GM18520 (cell line): ENCODE measurements around the gene MMP15.

Source experiments
- ATAC-seq: cut with Tn5 transposase; IDR thresholded peaks from one replicate; pipeline ENCODE4 v1.9.1; 2021; ENCODE audit not compliant: unreplicated experiment

Gene MMP15

DNA sequence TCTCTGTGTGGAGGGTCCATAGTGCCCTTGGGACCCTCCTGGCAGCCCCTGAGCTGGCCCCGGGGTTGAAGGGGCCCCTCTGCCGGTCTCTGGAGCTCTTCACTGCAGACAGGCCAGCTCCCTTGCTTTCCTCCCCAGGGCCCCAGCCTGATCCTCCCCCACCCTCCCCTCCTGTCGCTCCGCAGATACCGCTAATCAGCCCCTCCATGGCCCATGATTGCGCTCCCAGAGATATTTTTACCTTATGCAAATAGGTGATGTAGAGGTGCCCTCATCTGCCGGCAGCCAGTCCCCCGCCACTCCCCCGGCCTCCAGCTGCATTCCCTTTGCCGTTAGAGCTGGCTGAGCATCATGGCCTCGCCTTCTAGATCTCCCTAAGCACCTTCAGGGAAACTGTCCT is 9.2 kb downstream of the MMP15 start:
- ATAC-seq: no peak

DNA sequence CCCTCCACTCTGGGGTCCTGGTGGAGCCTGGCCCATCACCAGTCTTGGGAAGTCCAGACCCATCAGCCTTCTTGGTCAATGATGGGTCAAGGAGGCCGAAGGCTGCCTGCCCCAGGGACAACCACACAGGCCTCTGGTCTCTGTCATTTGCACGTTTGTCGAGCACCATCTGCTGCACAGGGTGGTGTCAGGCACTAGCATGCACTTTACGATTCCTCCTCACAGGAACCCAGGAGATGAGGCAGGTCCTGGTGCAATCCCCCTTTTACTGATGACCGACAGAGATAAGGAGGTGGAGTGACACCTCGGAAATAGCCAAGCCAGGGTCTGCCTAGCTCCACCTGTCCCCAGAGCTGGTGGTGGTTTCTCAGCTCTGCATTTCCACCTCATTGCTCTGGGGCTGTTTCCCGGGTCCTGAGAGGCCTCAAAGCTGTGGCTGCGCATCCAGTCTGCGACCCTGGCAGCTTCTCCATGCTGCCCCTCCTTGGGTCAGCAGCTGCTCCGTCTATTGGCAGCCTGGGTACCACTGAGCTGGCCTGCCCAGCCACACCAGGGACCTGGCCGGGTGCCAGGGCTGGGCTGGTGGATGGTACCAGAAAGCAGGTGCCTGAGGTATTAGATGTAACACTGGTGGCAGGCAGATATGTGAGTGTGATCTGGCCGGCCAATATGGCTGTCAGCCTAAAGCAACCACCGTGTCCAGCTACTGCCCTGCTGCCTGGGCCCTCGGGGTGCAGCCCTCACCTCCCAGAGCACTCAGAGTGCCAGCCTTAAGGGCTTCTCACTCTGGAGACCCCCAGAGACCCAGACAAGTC is 10.0 kb downstream of the MMP15 start:
- ATAC-seq: no peak

DNA sequence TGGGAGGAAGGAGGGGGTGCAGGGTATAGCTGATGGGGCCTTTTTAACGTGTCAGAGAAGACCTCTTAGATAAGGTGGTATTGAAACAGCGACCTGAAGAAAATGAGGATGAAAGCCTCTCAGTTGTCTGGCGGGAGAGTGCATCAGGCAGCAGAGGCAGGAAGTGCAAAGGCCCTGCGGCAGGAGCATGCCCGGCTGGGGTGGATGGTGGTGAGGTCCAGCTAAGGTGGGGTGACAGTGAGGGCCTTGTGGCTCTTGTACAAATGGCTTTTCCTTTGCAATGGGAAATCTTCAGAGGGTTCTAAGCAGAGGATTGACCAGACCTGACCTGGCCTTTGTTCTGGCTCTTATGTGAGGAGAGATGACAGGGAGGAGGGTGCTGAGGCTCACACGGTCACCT is 11.4 kb downstream of the MMP15 start:
- no peak for ATAC-seq

DNA sequence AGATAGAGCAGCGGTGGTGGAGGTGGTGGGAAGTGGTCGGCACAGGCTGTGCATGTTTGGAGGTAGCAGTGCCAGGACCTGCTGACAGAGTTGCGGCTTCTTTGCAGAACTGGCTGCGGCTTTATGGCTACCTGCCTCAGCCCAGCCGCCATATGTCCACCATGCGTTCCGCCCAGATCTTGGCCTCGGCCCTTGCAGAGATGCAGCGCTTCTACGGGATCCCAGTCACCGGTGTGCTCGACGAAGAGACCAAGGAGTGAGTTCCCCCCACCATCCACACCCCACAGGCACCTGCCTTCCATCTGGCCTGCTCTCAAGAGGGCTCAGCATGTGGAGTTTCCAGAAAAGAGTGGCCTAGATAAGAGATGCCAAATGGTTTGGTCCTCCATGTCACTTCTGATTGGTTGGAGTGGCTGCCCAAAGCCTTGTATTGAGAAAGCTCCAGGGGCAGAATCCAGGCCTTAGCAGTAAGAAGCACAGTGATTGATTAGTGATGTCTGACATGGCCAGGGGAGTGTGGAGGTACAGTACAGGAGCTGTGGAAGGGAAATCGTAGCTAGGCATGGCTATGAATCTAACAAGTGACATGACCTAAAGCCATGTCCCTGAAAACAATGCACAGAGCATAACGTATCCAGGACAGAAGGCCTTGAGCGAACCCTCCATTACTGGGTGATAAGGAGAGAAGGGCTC is 12.0 kb downstream of the MMP15 start:
- no peak for ATAC-seq

DNA sequence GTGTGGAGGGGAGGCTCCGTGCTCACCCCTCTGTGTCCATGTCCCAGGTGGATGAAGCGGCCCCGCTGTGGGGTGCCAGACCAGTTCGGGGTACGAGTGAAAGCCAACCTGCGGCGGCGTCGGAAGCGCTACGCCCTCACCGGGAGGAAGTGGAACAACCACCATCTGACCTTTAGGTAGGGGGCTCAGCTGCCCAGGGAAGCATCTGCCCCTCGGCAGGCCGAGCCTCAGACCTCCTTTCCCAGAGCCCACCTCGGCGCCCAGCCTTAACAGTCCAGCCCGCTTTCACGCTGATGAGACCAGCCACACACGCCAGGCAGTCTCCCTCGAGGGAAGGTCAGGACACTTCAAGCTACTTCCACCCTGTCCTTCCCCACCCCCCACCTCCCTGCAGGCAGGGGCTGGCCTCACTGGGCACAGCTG is 12.7 kb downstream of the MMP15 start:
- no peak for ATAC-seq

DNA sequence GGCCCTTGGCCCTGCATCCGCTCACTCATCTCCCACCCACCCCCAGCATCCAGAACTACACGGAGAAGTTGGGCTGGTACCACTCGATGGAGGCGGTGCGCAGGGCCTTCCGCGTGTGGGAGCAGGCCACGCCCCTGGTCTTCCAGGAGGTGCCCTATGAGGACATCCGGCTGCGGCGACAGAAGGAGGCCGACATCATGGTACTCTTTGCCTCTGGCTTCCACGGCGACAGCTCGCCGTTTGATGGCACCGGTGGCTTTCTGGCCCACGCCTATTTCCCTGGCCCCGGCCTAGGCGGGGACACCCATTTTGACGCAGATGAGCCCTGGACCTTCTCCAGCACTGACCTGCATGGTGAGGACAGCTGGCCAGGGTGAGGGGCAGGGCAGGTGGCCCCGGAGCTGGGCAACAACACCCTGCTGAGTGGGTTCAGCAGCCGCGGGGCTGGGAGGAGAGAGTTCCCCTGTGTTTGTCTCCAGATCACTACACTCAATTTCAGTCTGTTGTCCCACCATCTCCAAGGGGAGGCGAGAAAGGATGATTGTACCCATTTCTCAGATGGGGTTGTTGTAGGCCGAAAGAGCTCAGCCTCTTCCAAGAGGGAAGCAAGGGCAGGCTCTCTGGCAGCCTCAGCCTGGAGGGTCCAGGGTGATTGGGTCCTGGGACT is 14.4 kb downstream of the MMP15 start:
- ATAC-seq: no peak

DNA sequence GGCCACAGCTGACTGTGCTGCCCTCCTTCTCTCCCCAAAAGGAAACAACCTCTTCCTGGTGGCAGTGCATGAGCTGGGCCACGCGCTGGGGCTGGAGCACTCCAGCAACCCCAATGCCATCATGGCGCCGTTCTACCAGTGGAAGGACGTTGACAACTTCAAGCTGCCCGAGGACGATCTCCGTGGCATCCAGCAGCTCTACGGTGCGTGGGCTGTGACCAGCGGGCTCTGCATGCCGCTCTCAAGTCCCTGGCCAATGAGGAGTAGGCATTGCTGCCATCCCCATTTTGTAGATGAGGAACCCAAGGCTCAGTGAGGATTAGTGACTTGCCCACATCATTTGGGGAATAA is 14.9 kb downstream of the MMP15 start:
- no peak for ATAC-seq

DNA sequence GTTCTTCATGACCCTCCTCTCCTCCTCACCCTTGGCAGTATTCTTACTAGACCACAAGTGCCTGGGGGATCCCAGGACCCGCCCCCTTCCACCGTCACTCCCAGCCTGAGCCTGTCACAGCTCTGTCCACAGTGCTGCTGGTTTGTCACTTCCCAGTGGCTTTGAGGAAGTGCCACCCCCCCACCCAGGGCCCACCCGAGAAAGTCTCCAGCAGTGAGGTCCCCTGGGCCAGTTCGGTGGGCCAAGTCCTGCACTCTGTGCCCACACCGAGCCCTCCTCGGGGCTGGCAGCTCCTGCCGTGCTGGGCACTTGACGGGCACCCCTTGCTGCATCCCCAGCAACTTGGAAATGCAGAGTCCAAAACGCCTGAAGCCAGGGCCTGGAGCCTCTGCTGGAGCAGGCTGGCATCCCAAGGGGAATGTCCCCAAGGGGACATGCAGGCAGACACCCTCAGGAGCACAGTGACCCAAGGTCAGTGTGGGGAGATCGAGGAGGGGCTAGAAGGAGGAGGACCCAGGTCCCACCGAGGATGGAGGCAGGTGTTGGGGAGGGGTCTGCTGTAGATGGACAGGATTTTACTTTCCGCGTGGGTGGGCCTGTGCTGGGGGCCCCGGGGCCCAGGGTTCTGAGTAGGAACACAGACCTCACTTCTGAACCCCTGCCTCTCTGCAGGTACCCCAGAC is 15.5 kb downstream of the MMP15 start:
- ATAC-seq: no peak

DNA sequence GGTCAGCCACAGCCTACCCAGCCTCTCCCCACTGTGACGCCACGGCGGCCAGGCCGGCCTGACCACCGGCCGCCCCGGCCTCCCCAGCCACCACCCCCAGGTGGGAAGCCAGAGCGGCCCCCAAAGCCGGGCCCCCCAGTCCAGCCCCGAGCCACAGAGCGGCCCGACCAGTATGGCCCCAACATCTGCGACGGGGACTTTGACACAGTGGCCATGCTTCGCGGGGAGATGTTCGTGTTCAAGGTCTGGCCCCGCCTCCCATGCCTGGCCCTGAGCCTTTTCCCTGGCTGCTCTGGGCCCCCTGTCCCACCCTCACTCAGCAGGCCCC is 16.0 kb downstream of the MMP15 start:
- no peak for ATAC-seq

DNA sequence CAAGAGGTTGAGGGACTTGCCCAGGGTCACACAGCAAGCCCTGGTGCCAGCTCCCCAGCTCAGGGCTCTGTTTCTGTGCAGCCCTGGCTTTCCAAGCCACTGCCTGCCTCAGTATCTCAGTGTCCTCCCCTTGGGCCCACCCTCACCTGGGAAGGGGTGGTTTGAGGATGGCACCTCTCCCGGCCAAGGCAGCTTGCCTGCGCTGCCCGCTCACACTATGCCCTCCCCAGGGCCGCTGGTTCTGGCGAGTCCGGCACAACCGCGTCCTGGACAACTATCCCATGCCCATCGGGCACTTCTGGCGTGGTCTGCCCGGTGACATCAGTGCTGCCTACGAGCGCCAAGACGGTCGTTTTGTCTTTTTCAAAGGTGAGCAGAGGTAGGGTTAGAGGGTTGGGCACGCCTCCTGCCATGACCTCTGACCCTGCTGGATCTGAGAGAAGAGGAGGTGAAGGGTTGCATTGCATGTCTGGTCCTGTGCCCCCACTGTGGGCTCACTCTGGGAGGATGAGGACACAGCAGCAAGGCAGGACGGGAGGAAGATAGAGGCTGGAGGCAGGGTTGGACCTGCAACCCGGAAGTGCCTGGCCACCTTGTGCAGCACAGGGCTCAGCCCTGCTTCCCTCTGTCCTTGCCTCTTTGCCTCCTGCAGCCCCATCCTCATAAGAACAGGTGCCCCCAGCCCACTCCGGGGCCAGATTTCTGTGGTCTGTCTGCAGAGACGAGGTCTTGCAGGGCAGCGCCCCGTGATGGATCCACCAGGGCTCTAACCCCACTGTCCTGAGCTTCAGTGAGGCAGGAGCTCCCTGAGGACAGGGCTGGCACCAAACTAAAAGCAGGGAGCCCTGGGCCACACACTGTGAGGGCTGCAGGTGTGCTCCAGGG is 16.7 kb downstream of the MMP15 start:
- ATAC-seq: no peak

DNA sequence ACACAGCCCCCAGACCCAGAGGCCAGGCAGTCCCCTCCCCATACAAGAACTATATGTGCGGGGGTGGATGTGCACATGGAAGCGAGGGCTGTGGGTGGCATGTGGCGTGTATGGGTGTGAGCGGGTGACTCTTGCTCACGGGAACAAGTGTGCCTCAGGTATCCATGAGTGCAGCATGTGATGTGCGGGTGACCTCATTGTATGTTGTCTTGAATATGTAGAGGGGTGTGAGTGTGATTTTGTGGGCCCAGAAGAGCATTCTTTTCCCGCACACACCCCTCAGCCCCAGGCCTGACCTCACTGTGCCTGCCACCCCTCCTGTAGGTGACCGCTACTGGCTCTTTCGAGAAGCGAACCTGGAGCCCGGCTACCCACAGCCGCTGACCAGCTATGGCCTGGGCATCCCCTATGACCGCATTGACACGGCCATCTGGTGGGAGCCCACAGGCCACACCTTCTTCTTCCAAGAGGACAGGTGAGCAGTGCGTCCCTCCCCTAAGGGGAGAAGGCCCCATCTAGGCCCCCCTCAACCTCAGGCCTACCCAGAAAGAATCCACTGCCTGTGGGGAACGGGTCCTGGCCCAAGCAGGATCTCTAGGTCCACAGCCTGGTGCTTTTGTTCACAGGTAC is 17.4 kb downstream of the MMP15 start:
- ATAC-seq: no peak

DNA sequence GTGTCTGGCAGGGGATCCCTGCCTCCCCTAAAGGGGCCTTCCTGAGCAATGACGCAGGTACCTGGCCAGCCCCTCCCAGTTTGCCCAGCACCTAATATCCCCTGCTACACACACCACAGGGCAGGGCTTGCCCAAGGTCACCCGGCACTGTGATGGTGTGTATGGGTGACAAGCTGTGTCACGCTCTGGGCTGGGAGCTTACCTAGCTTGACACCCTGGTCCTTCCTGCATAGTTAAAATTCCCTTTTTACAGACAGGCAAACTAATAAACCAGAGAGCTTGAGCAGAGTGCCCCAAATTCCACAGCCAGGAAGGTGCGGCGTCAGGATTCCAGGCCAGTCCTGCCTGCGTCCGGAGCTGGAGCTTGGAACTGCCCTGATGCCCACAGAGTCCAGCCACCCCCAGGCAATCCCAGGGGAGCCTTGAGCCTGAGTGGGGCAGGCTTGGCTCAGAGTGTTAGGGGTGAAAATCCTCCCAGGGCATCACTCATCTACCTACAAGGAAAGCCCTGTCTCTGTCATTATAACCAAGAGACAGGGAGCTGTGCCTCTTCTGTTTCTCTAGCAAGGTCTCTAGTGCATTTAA is 18.1 kb downstream of the MMP15 start:
- ATAC-seq: no peak

DNA sequence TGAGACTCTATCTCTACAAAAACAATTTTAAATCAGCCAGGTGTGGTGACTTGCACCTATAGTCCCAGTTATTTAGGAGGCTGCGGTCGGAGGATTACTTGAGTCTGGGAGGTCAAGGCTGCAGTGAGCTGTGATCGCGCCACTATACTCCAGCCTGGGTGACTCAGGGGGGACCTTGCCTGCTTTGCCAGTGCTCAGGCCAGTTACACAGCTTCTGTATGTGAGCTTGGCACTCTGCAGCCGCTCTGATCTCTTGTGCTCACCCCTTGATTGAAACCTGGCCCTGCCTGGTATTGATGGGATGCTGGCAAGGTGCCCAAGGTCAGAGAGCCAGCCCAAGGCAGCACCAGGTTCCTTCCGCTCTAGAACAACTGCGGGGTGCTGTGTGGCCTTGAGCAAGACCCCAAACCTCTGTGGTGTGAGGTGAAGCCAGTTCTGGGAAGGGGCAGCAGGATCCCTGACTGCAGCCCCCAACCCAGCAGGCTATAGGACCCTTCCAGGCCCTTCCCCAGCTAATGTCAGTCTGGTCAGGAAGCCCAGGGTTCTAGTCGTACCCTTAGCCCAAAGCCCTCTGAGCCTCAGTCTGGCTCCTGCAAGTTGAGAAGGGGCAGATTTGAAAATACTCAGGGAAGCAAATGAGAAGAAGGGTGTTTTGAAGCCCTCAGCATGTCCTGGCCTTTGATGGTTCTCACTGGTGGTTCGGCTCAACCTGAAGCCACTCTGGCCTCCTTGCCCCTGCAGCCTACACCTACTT is 18.9 kb downstream of the MMP15 start:
- ATAC-seq: no peak

DNA sequence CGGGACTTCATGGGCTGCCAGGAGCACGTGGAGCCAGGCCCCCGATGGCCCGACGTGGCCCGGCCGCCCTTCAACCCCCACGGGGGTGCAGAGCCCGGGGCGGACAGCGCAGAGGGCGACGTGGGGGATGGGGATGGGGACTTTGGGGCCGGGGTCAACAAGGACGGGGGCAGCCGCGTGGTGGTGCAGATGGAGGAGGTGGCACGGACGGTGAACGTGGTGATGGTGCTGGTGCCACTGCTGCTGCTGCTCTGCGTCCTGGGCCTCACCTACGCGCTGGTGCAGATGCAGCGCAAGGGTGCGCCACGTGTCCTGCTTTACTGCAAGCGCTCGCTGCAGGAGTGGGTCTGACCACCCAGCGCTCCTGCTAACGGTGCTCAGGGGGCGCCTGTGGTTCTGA is 19.5 kb downstream of the MMP15 start:
- no peak for ATAC-seq

DNA sequence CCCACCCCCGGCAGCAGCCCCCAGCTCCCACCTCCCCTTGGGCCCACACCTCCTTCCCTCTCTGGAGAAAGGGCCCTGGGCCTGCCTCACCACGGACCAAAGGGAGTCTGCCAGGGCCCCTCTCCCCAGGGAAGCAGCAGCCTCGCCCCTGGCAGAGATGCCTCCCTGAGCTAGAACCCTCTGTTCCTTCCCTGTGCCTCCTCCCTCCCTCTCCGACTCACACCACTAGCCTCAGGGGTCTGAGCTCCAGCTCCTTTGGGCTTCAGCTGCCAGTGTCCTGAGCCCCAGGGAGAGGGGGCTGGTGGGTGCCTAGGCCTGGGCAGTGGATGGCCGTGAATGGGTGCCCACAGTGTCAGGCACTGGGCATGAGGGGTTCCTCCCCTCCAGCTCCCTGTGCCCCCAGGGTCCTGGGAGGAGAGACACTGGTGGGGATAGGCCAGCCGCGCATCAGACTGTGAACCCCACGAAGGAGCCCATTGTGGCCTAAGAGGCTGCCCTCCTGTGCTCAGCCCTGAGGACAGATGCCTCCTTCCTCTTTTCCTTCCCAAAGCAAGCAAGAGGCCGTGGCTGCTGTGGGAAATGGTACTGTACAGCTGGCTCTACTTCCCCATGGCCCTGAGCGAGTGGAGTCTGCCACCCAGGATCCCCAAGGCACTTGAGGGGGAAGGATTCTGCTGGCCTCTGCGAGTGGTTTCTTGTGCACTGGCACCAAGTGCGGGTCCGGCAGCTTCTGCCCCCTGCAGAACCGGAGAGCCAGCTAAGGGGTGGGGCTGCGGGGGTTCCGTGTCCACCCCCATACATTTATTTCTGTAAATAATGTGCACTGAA is 20.7 kb downstream of the MMP15 start:
- no peak for ATAC-seq

DNA sequence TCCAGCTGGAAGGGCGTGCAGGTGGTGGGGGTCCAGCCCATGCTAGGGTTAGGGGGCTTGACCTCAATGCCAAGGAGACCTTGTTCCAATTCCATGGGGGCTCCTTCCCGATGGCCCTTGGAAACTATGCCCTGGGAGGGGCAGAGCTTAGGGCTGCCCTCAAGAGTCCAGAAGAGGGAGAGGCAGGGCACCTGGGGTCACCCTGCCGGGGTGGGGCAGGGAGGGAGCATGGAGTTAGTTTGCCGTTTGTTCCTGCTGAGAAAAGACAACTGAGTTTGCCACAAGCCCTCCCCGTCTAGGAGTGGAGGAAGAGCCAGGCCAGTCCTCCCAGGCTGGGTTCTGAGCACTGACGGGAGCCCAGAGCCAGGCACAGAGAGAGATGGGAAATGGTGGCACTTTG is 21.4 kb downstream of the MMP15 start:
- no peak for ATAC-seq

DNA sequence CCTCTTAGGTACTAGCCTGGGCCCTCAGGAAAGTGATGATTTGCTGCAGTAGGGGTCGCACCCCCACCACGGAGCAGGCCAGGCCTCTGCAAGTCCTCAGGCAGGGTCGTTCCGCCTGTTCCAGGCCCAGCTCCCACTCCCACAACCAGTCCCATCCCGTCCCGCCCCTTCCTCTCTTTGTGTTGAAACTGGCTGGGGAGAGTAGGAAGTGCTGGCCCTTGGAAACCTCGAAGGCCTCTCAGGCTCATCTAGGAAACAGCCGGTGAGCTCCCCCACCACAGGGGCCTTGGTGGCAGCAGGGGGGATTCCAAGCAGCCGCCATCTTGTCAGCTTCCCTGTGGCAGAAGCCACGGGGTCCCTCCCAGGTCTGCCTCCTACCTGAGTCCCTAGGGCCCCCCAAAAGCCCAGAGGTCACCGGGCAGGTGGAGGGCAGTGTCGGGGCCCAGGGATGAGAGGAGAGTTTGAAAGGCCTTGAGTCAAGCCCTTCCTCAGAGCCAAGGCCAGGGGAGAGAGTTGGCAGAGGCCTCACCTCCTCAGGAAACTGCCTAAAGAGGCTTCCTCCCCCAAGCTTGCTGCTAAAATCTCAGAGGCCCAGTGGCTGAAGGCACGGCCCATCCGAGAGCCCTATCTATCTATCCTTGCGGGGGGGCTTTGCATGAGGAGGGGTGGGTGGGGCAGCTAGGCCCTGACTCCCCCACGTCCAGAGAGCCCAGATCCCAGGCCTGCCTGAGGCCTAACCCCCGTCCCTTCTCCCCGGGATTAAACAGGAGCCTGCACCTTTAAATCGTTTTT is 22.2 kb downstream of the MMP15 start:
- ATAC-seq: no peak
